ENCODE measurements around the gene ARHGAP15. TPM values are rescaled to one million over a fixed set of nuclear protein-coding genes. Genes with fewer than 3 reads are reported as not detected.

The ARHGAP15 gene
- total RNA-seq, 1 donor from 2014 or later: not detected

DNA sequence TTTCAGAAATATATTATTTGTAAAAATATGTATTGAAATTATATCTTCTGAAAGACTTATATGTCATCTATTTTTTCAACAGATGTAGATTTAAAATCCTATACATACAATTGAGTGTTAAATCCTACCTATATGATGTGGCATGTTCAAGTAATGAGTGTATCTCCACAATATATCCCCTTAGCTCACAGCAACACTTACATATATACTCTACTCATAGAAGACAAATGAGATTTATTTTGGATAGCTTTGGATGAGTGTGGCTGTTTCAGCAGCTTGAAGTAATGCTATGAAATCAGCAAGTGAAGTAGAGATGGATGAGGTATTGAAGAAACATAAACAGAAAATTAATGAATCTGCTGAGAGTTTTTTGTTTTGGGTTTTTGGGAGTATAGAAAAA lies 263.1 kb downstream of the ARHGAP15 start:
- DNase-seq (ENCODE audit: low read depth): no peak

DNA sequence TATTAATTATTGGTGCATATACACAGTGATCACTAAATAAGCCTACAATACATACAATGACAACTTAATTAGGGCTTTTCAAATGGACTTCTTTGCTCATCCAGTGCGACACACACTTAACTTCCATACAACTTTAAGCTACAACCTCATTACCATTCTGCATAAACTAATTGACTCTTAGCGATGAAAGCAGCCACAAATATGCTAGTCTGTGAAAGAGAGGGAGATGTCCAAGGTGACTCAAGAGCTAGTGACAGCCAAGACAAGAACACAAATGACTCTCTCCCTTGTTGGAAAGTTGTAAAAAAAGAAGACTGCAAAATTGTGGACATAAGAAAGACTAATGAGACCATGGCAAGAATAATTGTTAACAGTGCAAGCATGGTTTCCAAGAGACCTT lies 264.8 kb downstream of the ARHGAP15 start:
- no peak for DNase-seq (ENCODE audit: low read depth)

DNA sequence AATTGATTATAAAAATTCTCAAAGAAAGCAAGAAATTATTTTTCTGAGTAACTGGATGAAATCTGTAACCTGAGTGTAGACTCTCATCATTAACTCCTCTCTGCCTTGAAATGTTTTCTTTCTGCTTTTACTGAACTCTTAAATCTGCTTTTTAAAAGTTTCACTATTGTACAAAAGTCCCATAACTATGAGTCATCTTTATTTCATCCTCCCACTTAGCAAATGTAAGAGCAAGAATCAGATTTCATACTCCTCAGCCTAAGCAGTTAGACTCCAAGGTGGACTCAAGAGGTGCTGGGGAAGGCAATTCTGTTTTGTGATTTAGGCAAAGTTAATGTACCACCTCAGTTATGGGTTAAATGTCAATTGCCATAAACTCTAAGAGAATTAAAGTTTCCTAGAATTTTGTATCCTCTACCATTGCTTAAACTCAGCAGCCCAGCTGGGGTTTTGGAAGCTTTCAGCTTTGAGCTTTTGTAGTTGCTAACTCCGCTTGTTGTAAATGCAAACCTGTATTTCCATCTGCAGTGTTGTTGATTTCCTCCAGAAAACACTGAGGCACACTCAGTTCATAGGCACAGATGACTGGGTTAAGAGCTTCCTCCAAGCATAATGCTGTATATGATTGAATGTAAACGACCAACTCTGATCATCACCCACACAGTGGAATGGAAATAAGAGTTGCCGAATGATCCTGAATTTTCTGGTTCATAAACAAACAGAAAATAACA lies 268.8 kb downstream of the ARHGAP15 start:
- DNase-seq (ENCODE audit: low read depth): peak; percentile 53

DNA sequence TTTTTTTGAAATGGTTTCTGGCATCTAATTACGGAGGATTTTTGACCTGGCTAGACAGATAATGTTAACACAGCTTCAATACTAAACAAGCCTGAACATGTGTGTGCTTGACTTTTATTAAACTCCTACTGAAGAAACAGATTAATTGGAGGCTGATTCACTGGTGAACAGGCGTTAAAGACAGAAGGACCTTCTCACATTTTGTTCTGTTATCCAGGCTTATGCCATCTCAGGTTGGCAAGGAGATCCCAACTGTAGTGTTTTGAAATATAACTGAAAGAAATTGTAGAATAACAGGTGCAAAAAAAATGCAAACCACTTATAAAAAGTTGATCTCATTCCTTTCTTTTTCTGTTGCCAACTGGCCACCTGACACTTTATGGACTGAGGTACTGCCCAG lies 269.6 kb downstream of the ARHGAP15 start:
- peak; percentile 48 for DNase-seq (ENCODE audit: low read depth)

DNA sequence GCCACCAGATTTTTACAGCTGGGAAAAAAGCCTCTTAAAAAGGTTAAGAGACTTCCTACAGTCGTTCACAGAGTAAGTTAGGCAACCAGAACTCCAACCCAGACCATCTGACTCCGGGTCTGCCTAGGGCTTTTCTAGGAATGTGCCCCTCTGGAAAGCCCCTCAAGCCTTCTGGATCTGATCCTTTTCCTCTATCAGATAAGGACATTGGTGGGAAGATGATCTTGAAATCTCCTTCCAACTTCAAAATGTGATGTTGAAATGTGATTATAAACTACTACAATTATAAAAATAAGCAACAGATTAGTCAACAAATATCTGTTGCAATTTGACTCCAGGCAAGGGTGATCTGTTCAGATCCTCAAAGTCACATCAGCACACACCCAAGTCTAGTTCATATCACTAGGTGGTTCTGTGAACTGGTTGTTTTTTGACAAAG lies 270.4 kb downstream of the ARHGAP15 start:
- no peak for DNase-seq (ENCODE audit: low read depth)

DNA sequence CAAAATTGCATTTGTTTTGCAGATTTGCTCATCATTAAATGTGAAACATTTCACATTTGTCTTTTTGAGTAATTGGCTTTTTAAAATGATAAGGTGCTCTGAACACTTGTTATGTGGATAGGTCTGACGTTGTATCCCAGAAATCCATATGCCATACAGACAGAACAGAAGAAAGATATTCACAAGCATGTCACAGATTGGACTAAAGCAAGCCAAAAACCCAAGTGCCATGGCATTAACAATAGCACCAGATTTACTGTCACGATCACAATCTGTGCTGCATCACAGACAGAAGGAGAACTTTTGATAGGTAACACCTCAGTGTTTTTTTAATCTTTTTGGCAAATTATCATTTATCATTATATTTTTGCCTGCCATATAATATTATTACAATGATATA lies 272.6 kb downstream of the ARHGAP15 start:
- DNase-seq (ENCODE audit: low read depth): no peak

DNA sequence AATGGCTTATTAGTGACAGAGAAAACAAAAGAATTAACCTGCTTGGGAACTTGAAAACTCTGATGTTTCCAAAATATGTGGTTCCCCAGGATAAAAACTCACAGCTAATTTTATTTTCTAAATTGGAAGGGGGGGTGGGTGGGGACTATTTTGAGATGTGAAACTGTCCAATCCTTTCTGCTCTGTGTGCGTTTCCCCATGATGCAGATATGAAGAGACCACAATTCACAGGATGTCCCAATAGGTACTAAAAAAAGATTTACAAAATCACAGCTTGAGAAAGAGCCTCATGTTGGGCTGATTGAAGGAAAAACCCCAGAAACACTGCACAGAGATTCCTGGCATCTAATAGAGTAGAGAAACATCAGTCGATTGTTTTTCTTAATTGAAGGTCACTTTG lies 273.2 kb downstream of the ARHGAP15 start:
- no peak for DNase-seq (ENCODE audit: low read depth)

DNA sequence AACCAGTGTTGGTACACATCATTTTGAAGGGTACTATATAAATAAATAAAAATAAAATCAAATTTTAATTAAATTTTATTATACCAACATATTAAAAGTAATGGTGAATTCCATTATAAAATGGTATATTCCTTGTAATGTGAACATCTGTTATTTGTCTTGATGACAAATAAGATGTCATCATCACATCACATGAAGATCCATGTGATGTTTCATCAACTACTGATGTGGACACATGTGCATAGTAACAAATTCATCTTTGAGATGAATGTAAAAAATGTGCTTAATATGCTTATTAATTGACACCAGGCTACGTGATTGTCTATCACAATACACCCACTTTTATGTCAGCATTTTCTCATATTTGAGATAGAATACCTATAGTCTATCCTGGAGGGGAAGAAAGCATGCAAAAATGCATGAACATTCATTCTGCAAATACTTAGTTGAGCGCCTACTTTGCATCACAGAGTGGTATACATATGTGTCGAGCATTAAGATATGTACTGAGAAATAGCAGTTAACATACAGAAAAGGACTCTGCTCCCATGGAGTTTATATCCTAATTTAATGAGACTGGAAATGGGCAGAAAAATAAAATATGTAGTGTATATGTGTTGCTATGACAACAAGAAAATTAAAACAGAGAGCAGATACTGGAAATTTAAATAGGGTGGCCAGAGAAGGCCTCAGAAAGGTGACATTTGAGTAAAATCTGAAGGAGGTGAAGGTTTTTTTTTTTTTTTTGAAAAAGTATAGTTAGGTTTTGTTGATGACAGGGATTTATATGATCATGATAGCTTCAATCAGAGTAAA lies 281.1 kb downstream of the ARHGAP15 start:
- no peak for DNase-seq (ENCODE audit: low read depth)

DNA sequence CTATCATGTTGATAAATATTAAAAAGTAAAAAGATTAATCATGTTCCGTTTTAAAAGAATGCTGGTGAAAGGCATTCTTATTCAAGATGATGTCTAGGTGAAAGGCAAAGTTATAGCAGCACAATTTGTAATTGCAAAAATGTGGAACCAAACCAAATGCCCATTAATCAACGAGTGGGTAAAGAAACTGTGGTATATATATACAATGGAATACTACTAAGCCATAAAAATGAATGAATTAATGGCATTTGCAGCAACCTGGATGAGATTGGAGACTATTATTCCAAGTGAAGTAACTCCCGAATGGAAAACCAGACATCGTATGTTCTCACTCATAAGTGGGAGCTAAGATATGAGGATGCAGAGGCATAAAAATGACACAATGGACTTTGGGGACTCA lies 286.4 kb downstream of the ARHGAP15 start:
- DNase-seq (ENCODE audit: low read depth): no peak

DNA sequence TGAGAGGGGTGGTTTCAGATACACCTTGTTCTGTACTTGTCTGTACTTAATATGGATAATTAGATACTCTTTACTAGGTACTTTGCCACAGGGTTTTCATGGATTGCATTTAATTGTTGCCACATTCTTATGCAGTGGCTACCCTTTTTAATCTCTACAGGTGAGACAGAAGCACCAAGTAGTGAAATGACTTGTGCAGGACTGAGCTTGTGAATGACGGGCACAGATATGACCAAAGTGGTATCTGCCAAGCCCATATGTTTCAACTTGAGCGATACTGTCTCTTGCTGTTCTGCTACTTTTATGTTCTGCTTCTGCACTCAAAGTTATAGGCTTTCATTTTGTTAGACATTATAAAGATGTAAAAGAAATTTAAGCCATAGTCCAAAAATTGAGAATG lies 288.2 kb downstream of the ARHGAP15 start:
- no peak for DNase-seq (ENCODE audit: low read depth)

DNA sequence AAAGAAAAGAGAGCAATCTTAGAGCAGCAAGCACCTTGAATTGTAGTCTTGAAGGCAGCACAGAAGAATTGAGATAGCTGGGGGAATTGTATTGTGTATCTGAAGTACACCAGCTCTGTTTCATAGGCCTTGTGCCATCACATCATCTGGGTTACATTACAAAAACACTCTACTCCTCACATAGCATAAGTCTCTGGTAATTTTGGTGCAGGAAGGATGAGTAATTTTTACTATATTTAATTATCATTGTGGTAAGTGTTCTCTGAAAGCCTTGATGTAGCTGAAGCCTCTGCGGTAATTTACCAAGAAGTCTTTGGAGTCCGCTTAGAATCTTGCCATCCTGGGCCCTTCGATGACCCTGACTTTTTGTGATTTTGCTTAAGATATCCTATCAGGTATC lies 291.1 kb downstream of the ARHGAP15 start:
- no peak for DNase-seq (ENCODE audit: low read depth)

DNA sequence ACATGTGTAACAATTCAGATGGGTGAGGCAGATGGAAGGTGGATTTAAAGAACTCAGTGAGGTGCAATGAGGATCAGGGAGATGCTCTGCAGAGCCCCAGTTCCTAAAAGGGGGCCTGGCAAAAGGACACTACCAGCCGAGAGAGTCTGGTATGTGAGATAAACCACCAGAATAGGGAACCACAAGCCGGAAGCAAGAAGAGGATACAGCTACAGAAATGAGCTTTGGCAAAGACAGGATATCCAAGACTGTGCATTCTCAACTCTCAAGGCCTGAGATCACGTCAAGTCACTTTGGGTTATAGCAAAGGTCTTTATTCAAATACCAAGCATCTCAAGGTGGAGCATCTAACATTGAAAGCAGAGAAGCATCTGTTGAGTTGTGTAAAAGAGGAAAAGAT lies 293.5 kb downstream of the ARHGAP15 start:
- DNase-seq (ENCODE audit: low read depth): no peak

DNA sequence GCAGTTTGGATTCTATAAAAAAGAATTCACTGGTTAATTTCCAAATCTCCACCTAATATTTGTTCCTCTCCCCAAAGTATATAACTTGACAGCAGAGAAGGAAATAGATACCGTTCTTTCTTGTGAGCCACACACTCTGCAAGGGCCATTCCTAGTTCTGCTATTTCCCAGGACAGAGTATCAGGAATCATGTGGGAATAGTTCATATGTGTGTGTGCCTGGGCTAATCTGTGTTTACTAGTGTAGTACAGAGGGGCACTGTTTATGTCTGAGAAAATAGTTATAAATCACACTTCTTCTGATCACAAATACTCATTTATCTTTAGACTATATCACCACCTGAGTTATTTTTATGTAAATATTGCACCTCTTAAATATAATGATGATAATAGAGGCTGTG lies 296.7 kb downstream of the ARHGAP15 start:
- DNase-seq (ENCODE audit: low read depth): no peak

DNA sequence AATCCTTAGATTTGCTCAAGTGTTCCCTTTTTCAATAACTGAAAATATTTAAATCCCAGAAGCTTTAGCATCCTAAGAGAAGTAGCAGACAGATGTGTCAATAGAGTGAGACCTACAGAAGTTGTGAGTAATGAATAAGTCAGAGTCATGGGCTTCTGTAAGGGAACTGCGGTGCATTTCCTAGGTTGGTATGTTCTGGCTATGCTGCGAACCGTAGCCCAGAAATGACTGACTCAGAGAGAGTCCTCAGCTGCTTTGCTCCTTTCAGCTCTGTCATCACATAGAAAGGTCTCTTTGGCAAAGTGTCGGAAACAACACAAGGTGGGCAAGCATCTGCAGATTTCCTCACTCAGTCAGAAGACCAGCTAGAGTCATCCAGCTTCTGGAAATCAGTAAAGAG lies 297.1 kb downstream of the ARHGAP15 start:
- DNase-seq (ENCODE audit: low read depth): peak; percentile 56

DNA sequence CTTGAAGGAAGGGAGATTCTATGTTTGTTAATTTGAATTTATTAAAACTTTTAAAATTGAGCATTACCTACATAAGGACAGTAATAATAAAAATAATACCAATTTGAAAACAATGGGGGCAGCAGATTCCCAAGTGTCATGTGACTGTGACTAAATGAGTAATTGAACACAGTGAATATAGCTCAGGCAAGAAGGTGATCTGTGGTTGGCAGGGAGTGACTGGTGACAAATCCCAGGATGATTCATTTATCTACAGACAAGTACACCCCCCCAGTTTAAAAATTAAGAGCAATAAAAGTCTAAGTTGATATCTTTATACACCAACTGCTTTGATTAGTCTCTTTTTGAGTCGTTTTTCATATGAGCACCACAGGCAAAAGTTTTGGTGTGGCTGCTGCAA lies 299.5 kb downstream of the ARHGAP15 start:
- DNase-seq (ENCODE audit: low read depth): no peak

DNA sequence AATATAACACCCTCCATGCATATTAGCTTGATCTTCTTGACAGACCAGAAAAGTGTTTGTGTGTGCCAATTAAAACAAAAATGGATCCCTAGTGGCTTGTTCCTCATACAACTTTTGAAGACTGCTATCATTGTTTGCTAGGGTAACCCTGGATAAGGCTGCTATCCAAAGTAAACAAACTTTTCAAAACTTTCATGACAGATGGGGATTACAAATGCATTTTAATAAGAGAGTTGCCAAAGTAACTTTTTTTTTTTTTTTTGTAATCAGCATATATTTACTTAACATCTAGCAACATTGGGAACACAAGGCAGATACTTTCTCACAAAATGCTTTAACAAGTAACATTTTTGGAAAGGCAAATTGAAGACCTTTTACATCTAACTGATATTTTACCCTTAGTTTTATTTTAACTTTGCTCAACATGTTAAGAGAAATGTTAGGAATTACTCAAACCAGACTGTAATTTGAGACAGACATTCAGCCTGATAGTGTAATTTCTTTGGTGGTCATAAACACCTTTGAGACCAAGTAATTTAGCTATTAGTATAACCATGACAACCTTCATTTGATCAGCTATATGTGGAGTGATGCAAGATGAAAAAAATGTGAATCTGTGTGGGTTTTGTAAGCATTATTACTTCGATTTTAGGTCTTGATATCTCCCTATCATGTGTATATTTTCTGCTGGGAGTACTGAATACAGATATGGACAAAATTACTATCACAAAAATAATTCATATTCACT lies 300.9 kb downstream of the ARHGAP15 start:
- DNase-seq (ENCODE audit: low read depth): peak; percentile 62

DNA sequence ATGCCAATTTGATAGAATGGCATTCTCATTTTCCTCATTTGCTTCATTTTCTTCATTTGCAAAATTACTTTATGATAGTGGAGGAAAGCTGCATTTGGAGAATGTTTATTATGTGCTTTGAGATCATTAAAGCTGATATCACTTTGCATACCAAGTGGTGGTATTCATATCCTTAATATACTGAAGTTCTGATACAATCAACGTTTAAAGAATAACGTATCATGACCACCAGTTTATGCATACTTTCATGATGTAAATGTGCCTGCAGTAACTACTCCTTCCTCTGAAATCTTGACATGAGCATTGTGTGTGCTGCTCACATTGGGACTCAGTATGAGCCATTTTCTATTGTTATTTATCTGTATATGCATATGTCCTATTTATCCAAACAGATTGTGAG lies 302.1 kb downstream of the ARHGAP15 start:
- no peak for DNase-seq (ENCODE audit: low read depth)

DNA sequence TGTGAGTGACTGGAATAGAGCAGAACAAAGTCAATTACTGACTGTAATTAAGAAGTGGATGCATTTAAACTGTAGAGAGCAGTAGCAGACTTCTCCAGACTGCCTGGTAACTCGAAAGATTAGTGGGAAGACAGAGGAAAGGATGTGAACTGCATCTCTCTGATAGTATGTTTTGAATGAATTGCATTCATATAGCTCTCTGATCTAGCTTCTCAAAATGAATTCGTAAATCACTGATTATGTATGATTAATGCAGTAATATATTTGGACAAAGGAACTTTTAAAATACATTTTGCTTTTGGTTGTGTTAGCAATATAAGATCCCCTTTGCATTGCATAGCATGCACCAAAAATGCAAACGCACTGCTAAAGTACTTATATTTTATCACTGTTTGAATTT lies 304.0 kb downstream of the ARHGAP15 start:
- no peak for DNase-seq (ENCODE audit: low read depth)

DNA sequence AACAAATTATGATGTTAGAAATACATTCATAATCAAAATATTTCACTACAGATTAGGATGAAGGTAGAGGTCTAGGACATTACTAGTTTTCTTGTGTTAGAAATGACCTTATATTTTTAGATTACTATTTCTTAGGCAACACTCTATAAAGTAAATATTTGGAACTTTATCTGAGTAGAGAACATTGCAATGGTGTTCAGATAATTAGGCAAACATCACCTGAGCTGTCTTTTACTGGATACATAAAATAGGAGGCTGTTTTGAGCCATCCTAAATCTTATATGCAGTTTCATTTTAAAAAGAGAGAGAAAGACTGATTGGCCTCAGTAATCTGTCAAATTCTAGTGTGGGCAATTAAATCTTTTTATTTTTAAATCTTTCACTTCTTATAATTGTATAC lies 304.6 kb downstream of the ARHGAP15 start:
- DNase-seq (ENCODE audit: low read depth): no peak

DNA sequence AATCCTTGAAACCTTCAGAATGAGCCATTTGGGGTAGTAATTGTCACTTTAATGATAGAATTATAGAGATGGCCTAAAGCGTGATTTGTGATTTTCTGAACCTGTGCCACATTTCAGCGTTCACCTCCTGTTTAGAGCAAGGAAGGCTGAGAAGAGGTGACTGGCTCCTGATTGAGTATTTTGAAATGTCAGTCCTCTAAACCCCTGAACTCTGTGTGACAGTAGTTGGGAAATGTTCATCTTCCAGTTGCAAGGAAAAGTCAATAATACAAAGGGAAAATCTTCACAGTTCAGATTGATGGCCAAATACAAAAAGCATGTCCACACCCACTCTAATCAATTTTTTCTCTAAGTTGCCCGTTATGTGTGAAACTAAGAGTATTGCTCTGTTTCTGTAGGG lies 305.2 kb downstream of the ARHGAP15 start:
- no peak for DNase-seq (ENCODE audit: low read depth)

DNA sequence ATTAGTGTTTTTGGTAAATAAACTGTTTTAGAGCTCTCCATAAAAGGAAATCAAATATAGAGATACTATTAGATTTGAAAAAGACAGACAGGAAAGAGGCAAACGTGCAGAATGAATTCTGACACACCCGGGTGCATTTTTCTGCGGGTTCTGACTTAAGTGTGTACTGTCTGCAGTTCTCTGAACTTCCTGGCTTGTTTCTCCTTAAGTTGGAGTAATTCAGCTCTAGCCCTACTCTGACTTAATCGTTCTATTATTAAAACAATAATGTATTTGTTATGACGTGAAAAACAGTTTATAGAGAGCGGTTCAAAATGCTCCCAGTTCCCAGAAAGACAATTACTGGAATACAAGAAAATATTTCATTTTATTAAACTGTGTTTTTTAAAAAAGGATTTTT lies 305.9 kb downstream of the ARHGAP15 start:
- no peak for DNase-seq (ENCODE audit: low read depth)

DNA sequence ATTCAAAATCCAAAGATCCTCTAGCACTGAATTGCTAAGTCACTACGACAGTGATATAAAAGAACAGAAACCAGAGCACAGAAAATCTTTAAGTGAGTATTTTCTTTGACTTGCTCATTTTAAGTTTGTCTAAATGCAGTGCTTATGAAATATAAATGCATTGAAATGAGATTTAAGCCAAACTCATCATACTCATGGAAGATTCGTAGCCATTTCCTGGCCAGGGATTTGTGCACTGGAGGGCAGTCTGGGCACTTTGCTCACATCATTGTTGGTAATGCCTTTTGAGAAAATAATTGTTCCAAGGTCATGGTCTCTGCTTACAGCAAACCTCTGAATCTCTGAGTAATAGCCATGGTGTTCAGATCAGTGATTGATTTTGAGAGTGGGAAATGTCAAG lies 307.7 kb downstream of the ARHGAP15 start:
- no peak for DNase-seq (ENCODE audit: low read depth)
